GM12878 (cell line): ENCODE data around the gene SECISBP2. TPM values are rescaled to one million over a fixed set of nuclear protein-coding genes. Genes with fewer than 3 reads are reported as not detected.

Experiments used
- ASH2L ChIP-seq: fragments of 300-600, 200-600 bp; sonication (generic); IDR thresholded peaks from 2 replicates; pipeline ENCODE4 v1.6.1; 2017; ENCODE audit warnings: low read depth, mild to moderate bottlenecking, borderline replicate concordance
- BMI1 ChIP-seq: fragments of 450-650 bp; IDR thresholded peaks from 2 replicates; pipeline ENCODE4 v1.6.1; 2016; ENCODE audit warnings: mild to moderate bottlenecking, moderate library complexity, borderline replicate concordance
- BRCA1 ChIP-seq: IDR thresholded peaks from 2 replicates; pipeline ENCODE4 v1.6.1; 2011; ENCODE audit warnings: low read depth, low read length, improper control_type of control experiment
- CBX5 ChIP-seq: sonication (generic); IDR thresholded peaks from 2 replicates; pipeline ENCODE4 v1.6.1; 2016; ENCODE audit warnings: low read depth, moderate library complexity, mild to moderate bottlenecking, inconsistent platforms
- CEBPB ChIP-seq, 2 experiments: fragments of 150-350 bp in 1 of 2; IDR thresholded peaks; 2 replicates each; pipeline ENCODE4 v1.6.1; 2012 to 2014; ENCODE audit warnings: low read depth in 2 of 2, low read length in 2 of 2, borderline replicate concordance in 1 of 2, inconsistent platforms in 1 of 2
- CTCF ChIP-seq, 3 experiments: IDR thresholded peaks in 2 of 3; conservative IDR thresholded peaks in 1 of 3; 2 replicates each; pipeline ENCODE4 v1.5.1; 2011; ENCODE audit warnings: low read depth in 3 of 3, low read length in 3 of 3, mild to moderate bottlenecking in 3 of 3, control low read depth in 2 of 3, moderate library complexity in 2 of 3, inconsistent platforms in 1 of 3, mixed read lengths in 1 of 3; ENCODE audit not compliant: control insufficient read depth in 2 of 3, insufficient read depth in 1 of 3; ENCODE audit errors: extremely low read depth in 1 of 3
- EP300 ChIP-seq, 2 experiments: fragments of 150-350 bp in 1 of 2; IDR thresholded peaks; 2 replicates each; pipeline ENCODE4 v1.6.1; 2011 to 2012; ENCODE audit warnings: low read depth in 2 of 2, low read length in 2 of 2, borderline replicate concordance in 1 of 2, improper control_type of control experiment in 1 of 2, inconsistent platforms in 1 of 2; ENCODE audit not compliant: control insufficient read depth in 1 of 2
- IRF3 ChIP-seq: fragments of 450-650 bp; IDR thresholded peaks from 2 replicates; pipeline ENCODE4 v1.6.1; 2014; ENCODE audit warnings: mild to moderate bottlenecking
- IRF5 ChIP-seq: fragments of 450-650 bp; IDR thresholded peaks from 2 replicates; pipeline ENCODE4 v1.6.1; 2017; ENCODE audit warnings: borderline replicate concordance
- JUND ChIP-seq: IDR thresholded peaks from 2 replicates; pipeline ENCODE4 v1.6.1; 2012; ENCODE audit warnings: low read depth, mild to moderate bottlenecking, low read length, improper control_type of control experiment, moderate library complexity
- MXI1 ChIP-seq: fragments of 150-350 bp; IDR thresholded peaks from 2 replicates; pipeline ENCODE4 v1.6.1; 2011; ENCODE audit warnings: low read depth, mild to moderate bottlenecking, inconsistent platforms, low read length, improper control_type of control experiment
- NR2C1 ChIP-seq: fragments of 450-650 bp; IDR thresholded peaks from 2 replicates; pipeline ENCODE4 v1.6.1; 2017; ENCODE audit warnings: antibody characterized with exemption, mild to moderate bottlenecking, moderate library complexity
- NR2C2 ChIP-seq: IDR thresholded peaks from 2 replicates; pipeline ENCODE4 v1.6.1; 2011; ENCODE audit warnings: borderline replicate concordance, low read depth; ENCODE audit not compliant: control insufficient read depth, insufficient read length
- POLR2A ChIP-seq: IDR thresholded peaks from 2 replicates; pipeline ENCODE4 v1.6.1; 2011; ENCODE audit warnings: low read depth, mild to moderate bottlenecking, low read length
- RAD21 ChIP-seq: IDR thresholded peaks from 2 replicates; pipeline ENCODE4 v1.6.1; 2011; ENCODE audit warnings: mild to moderate bottlenecking, low read depth, low read length, moderate library complexity; ENCODE audit not compliant: insufficient read depth
- RELA ChIP-seq: fragments of 450-650 bp; IDR thresholded peaks from 2 replicates; pipeline ENCODE4 v1.8.0; 2014; ENCODE audit warnings: borderline replicate concordance; ENCODE audit not compliant: partially characterized antibody
- STAT1 ChIP-seq: fragments of 450-650 bp; conservative IDR thresholded peaks from 2 replicates; pipeline ENCODE4 v1.6.1; 2014; ENCODE audit warnings: antibody characterized with exemption, mild to moderate bottlenecking
- SUPT20H ChIP-seq: IDR thresholded peaks from 2 replicates; pipeline ENCODE4 v1.6.1; 2011; ENCODE audit warnings: low read depth, mild to moderate bottlenecking, low read length, moderate library complexity, borderline replicate concordance; ENCODE audit not compliant: control insufficient read depth
- SUZ12 ChIP-seq: fragments of 200-600 bp; sonication (generic); IDR thresholded peaks from one replicate; pipeline ENCODE4 v1.6.1; 2018; ENCODE audit warnings: antibody characterized with exemption, mild to moderate bottlenecking; ENCODE audit not compliant: unreplicated experiment
- USF2 ChIP-seq: IDR thresholded peaks from 2 replicates; pipeline ENCODE4 v1.6.1; 2011; ENCODE audit warnings: low read depth, low read length, improper control_type of control experiment, borderline replicate concordance
- ZNF274 ChIP-seq: IDR thresholded peaks from one replicate; pipeline ENCODE4 v1.8.0; 2011; ENCODE audit not compliant: insufficient read length, insufficient read depth
- polyA plus RNA-seq, 11 experiments: library from polyadenylated mRNA; depleted of rRNA in 4 of 11; unstranded in 6 of 11; stranded (reverse) in 5 of 11; fragments of >200 nt; fragmentation: Nextera tagmentation in 4 of 11; fragmentation: Illumina TruSeq in 1 of 11; extraction: Ambion mirVana in 4 of 11; extraction: Trizol in 1 of 11; gene quantifications; 1 replicate in 1 of 11; 2 replicates in 10 of 11; pipeline versions ENCODE4 v1.2.1 to v1.2.3, GENCODE V29; 2011 to 2016; ENCODE audit warnings: inconsistent platforms in 2 of 11, missing spikeins in 2 of 11, low read depth in 1 of 11
- total RNA-seq, 4 experiments: library from RNA; depleted of rRNA in 3 of 4; stranded (reverse); fragments of >200 nt in 3 of 4; fragmentation: Illumina TruSeq in 1 of 4; extraction: Trizol in 1 of 4; gene quantifications; 2 replicates each; pipeline versions ENCODE4 v1.2.1 to v1.2.3, GENCODE V29; 2013 to 2021

SECISBP2 gene
- total and polyA plus RNA-seq, 10 of the 15 experiments (the other 5 are each of a cell fraction or from before 2014, with no cell fraction given) = 4.6 to 50.5 (median 31.9) TPM

- TF ChIP-seq EP300 (IDR thresholded peaks at IDR 0.05; ENCODE audit: borderline replicate concordance in 1 of 2, control insufficient read depth in 1 of 2, low read depth in 2 of 2, low read length in 2 of 2) = peak; percentile 9 to 14; a peak in 2 of 4 replicates
- no peak for TF ChIP-seq IRF3
- peak; percentile 38 for TF ChIP-seq NR2C1
- peak; percentile 59 for TF ChIP-seq USF2
- no peak; the same call in 1 of the 2 replicates for TF ChIP-seq RAD21
- no peak for TF ChIP-seq BMI1
- peak; percentile 73 for TF ChIP-seq RELA
- no peak for TF ChIP-seq IRF5
- peak; percentile 97 for TF ChIP-seq POLR2A
- no peak for TF ChIP-seq CEBPB (IDR thresholded peaks at IDR 0.05; ENCODE audit: borderline replicate concordance in 1 of 2, low read depth in 2 of 2, low read length in 2 of 2)
- TF ChIP-seq SUZ12 = no peak
- no peak for TF ChIP-seq NR2C2
- TF ChIP-seq STAT1 = no peak; the same call in none of the 2 replicates
- TF ChIP-seq CTCF (IDR thresholded peaks at IDR 0.05 in 2 of 3, conservative IDR thresholded peaks at IDR 0.05 in 1 of 3; ENCODE audit: control insufficient read depth in 2 of 3, extremely low read depth in 1 of 3, insufficient read depth in 1 of 3, low read depth in 3 of 3, low read length in 3 of 3) = peak; percentile 63 to 74 (median 72); a peak in 5 of 6 replicates
- TF ChIP-seq CBX5 = no peak
- peak; percentile 100 for TF ChIP-seq MXI1
- no peak for TF ChIP-seq BRCA1
- no peak for TF ChIP-seq SUPT20H
- TF ChIP-seq ZNF274 = no peak
- TF ChIP-seq ASH2L = peak; percentile 92; the same call in 1 of the 2 replicates
- no peak for TF ChIP-seq JUND
Observed at GRCh38 chr9:89318123-89319014, at the start of gene SECISBP2 (continued).
